ENCODE results near the gene MRPL42.

Gene MRPL42

GRCh38 chr12:93530358-93530757 is 63.0 kb downstream of the MRPL42 start:
- Histone ChIP-seq H3K9ac (ENCODE audit: low read length) (no peak overlapping the region), H3K4me1 (ENCODE audit: control insufficient read depth, insufficient read depth, low read length) (peaks cover 8% of the 10 kb centered on the region), H3K4me3 (ENCODE audit: low read length) (no peak overlapping the region), H3K36me3 (ENCODE audit: control insufficient read depth, insufficient read depth, low read length, severe bottlenecking) (no peaks in the 10 kb centered on the region), H3K9me3 (ENCODE audit: control insufficient read depth, low read length) (no peaks in the 10 kb centered on the region), H3K27me3 (replicated peaks; ENCODE audit: control insufficient read depth, insufficient read depth, low read length) (no peaks in the 10 kb centered on the region)
- DNase-seq (ENCODE audit: low read depth): no peak

GRCh38 chr12:93533310-93533709 is 66.0 kb downstream of the MRPL42 start:
- no peak for DNase-seq (ENCODE audit: low read depth)

DNA sequence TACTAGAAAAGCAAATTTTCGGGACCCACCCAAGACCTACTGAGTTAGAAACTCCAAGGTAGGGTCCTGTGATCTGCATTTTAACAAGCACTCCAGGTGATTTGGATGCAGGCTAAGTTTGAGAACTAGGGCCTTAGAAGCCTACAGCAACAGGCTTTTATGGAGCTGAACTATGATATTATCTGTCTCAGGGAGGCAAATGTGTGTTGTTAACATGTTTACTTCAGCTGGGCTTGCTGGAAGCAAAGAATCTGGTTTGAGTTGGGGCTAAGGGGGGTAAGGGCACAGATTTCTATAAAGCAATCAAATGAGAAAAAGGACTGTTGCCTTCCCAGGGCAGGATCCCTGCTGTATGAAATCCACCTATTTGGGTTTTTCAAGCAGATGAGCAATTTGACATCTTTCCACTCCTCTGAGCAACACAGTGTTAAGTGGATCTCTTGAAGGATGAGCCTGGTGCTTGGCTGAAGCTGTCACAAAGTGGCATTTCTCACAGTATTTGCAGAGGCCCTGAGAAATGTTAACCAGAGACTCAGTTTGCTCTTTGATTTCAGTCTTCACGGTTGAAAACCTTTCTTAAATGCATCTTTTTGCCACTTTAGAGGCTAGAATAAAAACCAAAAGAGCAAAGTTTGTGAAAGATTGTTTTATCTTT is 68.9 kb downstream of the MRPL42 start:
- Histone ChIP-seq H3K9ac (ENCODE audit: low read length) (no peak overlapping the region), H3K9me3 (ENCODE audit: control insufficient read depth, low read length) (no peaks in the 10 kb centered on the region), H3K36me3 (ENCODE audit: control insufficient read depth, insufficient read depth, low read length, severe bottlenecking) (no peaks in the 10 kb centered on the region), H3K4me3 (ENCODE audit: low read length) (no peak overlapping the region), H3K4me1 (ENCODE audit: control insufficient read depth, insufficient read depth, low read length) (no peaks in the 10 kb centered on the region), H3K27me3 (replicated peaks; ENCODE audit: control insufficient read depth, insufficient read depth, low read length) (no peaks in the 10 kb centered on the region)
- no peak for DNase-seq (ENCODE audit: low read depth)

More at GRCh38 chr12:93533310-93533709, 66.0 kb downstream of the MRPL42 start:
- H3K4me3 ChIP-seq (ENCODE audit: low read length): no peak overlapping the region
- no peaks in the 10 kb centered on the region for H3K36me3 ChIP-seq (ENCODE audit: control insufficient read depth, insufficient read depth, low read length, severe bottlenecking)
- H3K4me1 ChIP-seq (ENCODE audit: control insufficient read depth, insufficient read depth, low read length): no peaks in the 10 kb centered on the region
- no peak overlapping the region for H3K9ac ChIP-seq (ENCODE audit: low read length)
- H3K27me3 ChIP-seq (replicated peaks; ENCODE audit: control insufficient read depth, insufficient read depth, low read length): no peaks in the 10 kb centered on the region
- no peaks in the 10 kb centered on the region for H3K9me3 ChIP-seq (ENCODE audit: control insufficient read depth, low read length)

- H3K9ac ChIP-seq (ENCODE audit: low read length): no peak overlapping the region
- no peaks in the 10 kb centered on the region for H3K4me1 ChIP-seq (ENCODE audit: control insufficient read depth, insufficient read depth, low read length)
- H3K9me3 ChIP-seq (ENCODE audit: control insufficient read depth, low read length): no peaks in the 10 kb centered on the region
- no peak overlapping the region for H3K4me3 ChIP-seq (ENCODE audit: low read length)
- H3K36me3 ChIP-seq (ENCODE audit: control insufficient read depth, insufficient read depth, low read length, severe bottlenecking): no peaks in the 10 kb centered on the region
- no peaks in the 10 kb centered on the region for H3K27me3 ChIP-seq (replicated peaks; ENCODE audit: control insufficient read depth, insufficient read depth, low read length)
- peak; percentile 9 for DNase-seq (ENCODE audit: low read depth)
Measured at GRCh38 chr12:93536766-93537488, 69.6 kb downstream of the MRPL42 start.

DNA sequence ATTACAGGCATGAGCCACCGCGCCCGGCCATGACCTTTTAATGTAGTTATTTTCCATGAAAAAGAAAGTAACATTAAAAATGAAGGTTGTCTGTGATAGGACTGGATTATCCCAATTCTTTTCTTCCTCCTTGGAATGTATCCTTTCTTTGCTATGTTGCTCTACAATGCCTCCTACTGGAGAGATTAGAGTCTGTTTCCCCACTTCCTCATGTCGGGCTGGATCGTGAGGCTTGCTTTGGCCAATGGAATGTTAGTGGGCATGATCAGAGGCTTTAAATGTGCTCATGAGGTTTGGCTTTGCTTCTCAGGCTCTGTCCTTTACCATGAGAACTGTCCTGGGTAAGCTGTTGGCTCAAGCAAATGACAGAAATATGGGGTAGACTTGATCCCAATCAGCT is 70.5 kb downstream of the MRPL42 start:
- DNase-seq (ENCODE audit: low read depth): no peak
- Histone ChIP-seq H3K4me3 (ENCODE audit: low read length) (no peak overlapping the region), H3K27me3 (replicated peaks; ENCODE audit: control insufficient read depth, insufficient read depth, low read length) (no peaks in the 10 kb centered on the region), H3K9ac (ENCODE audit: low read length) (no peak overlapping the region), H3K36me3 (ENCODE audit: control insufficient read depth, insufficient read depth, low read length, severe bottlenecking) (no peaks in the 10 kb centered on the region), H3K9me3 (ENCODE audit: control insufficient read depth, low read length) (no peaks in the 10 kb centered on the region), H3K4me1 (ENCODE audit: control insufficient read depth, insufficient read depth, low read length) (no peaks in the 10 kb centered on the region)

GRCh38 chr12:93539821-93540220 is 72.5 kb downstream of the MRPL42 start:
- Histone ChIP-seq H3K9me3 (ENCODE audit: control insufficient read depth, low read length) (no peaks in the 10 kb centered on the region), H3K4me3 (ENCODE audit: low read length) (no peak overlapping the region), H3K9ac (ENCODE audit: low read length) (no peak overlapping the region), H3K4me1 (ENCODE audit: control insufficient read depth, insufficient read depth, low read length) (no peaks in the 10 kb centered on the region), H3K36me3 (ENCODE audit: control insufficient read depth, insufficient read depth, low read length, severe bottlenecking) (no peaks in the 10 kb centered on the region), H3K27me3 (replicated peaks; ENCODE audit: control insufficient read depth, insufficient read depth, low read length) (no peaks in the 10 kb centered on the region)
- DNase-seq (ENCODE audit: low read depth): no peak

GRCh38 chr12:93540466-93540865 is 73.2 kb downstream of the MRPL42 start:
- no peak overlapping the region for H3K9ac ChIP-seq (ENCODE audit: low read length)
- H3K27me3 ChIP-seq (replicated peaks; ENCODE audit: control insufficient read depth, insufficient read depth, low read length): no peaks in the 10 kb centered on the region
- peak; percentile 9 for DNase-seq (ENCODE audit: low read depth)
- no peak overlapping the region for H3K4me3 ChIP-seq (ENCODE audit: low read length)
- no peaks in the 10 kb centered on the region for H3K36me3 ChIP-seq (ENCODE audit: control insufficient read depth, insufficient read depth, low read length, severe bottlenecking)
- H3K9me3 ChIP-seq (ENCODE audit: control insufficient read depth, low read length): no peaks in the 10 kb centered on the region
- no peaks in the 10 kb centered on the region for H3K4me1 ChIP-seq (ENCODE audit: control insufficient read depth, insufficient read depth, low read length)

- no peaks in the 10 kb centered on the region for H3K4me1 ChIP-seq (ENCODE audit: control insufficient read depth, insufficient read depth, low read length)
- H3K4me3 ChIP-seq (ENCODE audit: low read length): no peak overlapping the region
- H3K27me3 ChIP-seq (replicated peaks; ENCODE audit: control insufficient read depth, insufficient read depth, low read length): no peaks in the 10 kb centered on the region
- peak; percentile 13 for DNase-seq (ENCODE audit: low read depth)
- no peaks in the 10 kb centered on the region for H3K9me3 ChIP-seq (ENCODE audit: control insufficient read depth, low read length)
- H3K9ac ChIP-seq (ENCODE audit: low read length): no peak overlapping the region
- H3K36me3 ChIP-seq (ENCODE audit: control insufficient read depth, insufficient read depth, low read length, severe bottlenecking): no peaks in the 10 kb centered on the region
Measured at GRCh38 chr12:93541578-93542225, 74.4 kb downstream of the MRPL42 start.

DNA sequence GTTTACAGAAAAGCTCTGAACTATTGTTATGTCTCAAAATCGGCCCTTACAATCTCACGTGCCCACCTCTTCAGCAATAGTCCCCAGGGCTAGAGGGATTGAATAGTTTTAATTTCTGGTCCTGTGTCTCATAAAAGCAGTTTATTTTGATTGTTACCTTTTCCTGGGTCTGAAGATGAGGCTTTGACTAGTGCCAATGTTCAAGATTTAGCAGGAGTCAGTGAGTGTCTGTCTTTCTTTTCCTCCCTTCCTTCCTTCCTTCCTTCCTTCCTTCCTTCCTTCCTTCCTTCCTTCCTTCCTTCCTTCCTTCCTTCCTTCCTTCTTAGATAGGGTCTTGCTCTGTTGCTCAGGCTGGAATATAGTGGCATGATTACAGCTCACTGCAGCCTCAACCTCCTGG is 80.5 kb downstream of the MRPL42 start:
- Histone ChIP-seq H3K9me3 (ENCODE audit: control insufficient read depth, low read length) (no peaks in the 10 kb centered on the region), H3K9ac (ENCODE audit: low read length) (no peak overlapping the region), H3K36me3 (ENCODE audit: control insufficient read depth, insufficient read depth, low read length, severe bottlenecking) (no peaks in the 10 kb centered on the region), H3K4me1 (ENCODE audit: control insufficient read depth, insufficient read depth, low read length) (no peaks in the 10 kb centered on the region), H3K27me3 (replicated peaks; ENCODE audit: control insufficient read depth, insufficient read depth, low read length) (no peaks in the 10 kb centered on the region), H3K4me3 (ENCODE audit: low read length) (no peak overlapping the region)
- DNase-seq (ENCODE audit: low read depth): no peak

DNA sequence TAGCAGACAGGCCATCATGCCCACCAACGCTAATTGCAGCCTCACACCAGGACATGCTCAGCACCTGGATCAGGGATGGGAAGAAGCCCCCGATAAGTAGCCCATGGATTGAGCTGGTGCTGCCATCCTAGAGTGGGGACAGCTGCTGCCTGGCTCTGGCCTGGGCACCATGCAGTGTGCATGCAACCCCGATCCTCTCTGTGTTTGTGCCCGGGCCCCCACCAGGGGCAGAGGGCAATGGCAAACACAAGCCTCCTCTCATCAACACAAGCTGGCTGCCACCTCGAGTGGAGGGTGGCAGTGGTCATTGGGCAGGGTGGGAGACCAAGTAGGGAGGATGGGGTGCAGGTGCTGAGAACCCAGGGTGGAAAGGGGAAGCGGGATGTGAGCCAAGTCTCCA is 81.9 kb downstream of the MRPL42 start:
- Histone ChIP-seq H3K4me1 (ENCODE audit: control insufficient read depth, insufficient read depth, low read length) (no peaks in the 10 kb centered on the region), H3K4me3 (ENCODE audit: low read length) (no peak overlapping the region), H3K9me3 (ENCODE audit: control insufficient read depth, low read length) (no peaks in the 10 kb centered on the region), H3K9ac (ENCODE audit: low read length) (no peak overlapping the region), H3K36me3 (ENCODE audit: control insufficient read depth, insufficient read depth, low read length, severe bottlenecking) (no peaks in the 10 kb centered on the region), H3K27me3 (replicated peaks; ENCODE audit: control insufficient read depth, insufficient read depth, low read length) (no peaks in the 10 kb centered on the region)
- DNase-seq (ENCODE audit: low read depth): no peak

DNA sequence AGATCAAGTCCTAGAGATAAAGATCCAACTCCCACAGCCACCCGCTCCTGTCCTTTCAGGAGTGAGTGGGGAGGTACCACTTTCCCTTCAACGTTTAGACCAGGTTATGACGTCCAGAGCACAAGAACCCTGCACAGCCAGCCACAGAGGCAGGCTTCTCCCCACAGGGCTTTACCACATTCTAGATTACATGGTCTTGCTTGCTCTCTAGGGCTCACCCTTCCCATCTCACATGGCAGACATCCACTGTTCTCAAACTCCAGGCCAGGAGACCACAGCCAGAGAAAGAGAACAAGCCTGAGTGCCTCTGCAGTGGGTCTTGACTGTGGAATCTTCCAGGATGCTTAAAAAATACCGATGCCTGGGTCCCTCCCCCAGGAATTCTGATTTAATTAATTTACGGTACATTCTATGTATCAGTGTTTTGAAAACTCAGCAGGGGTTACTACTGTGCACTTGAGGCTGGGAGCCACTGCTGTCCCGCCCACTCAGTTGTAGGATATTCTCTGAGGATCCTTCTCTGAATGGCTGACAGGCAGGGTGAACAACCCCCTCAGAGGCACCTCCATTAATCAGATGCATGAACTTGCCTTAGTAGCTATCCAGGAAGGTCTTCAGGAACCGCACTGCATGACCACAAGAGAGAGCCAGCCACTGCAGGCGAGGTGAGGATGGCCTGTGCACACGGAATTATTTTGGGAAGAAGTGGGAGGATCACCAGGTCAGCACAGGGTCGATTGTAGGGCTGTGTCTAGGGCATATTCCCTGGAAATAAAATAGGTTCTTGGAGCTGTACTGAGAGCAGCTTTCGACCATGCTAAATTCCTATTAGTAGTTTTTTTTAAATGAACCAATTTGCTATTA is 83.7 kb downstream of the MRPL42 start:
- Histone ChIP-seq H3K9ac (ENCODE audit: low read length) (no peak overlapping the region), H3K36me3 (ENCODE audit: control insufficient read depth, insufficient read depth, low read length, severe bottlenecking) (no peaks in the 10 kb centered on the region), H3K27me3 (replicated peaks; ENCODE audit: control insufficient read depth, insufficient read depth, low read length) (no peaks in the 10 kb centered on the region), H3K9me3 (ENCODE audit: control insufficient read depth, low read length) (no peaks in the 10 kb centered on the region), H3K4me1 (ENCODE audit: control insufficient read depth, insufficient read depth, low read length) (no peaks in the 10 kb centered on the region), H3K4me3 (ENCODE audit: low read length) (no peak overlapping the region)
- no peak for DNase-seq (ENCODE audit: low read depth)
